NCI-H1436 treated with DMSO at 0.1 percent for 48 hours (cell line): ENCODE measurements around the gene PSMF1.
"Not testable (repeated sequence)": the region's sequence is repeated elsewhere in the genome, so short reads cannot be mapped to it uniquely, and the experiment has no call there.

Experiments used
- DNase-seq: peaks from one replicate; lab custom pipeline; 2025; lab: John Stamatoyannopoulos, UW

PSMF1 gene

GRCh38 chr20:1215386-1216170, 97.2 kb downstream of the PSMF1 start:
- no peak for DNase-seq

DNA sequence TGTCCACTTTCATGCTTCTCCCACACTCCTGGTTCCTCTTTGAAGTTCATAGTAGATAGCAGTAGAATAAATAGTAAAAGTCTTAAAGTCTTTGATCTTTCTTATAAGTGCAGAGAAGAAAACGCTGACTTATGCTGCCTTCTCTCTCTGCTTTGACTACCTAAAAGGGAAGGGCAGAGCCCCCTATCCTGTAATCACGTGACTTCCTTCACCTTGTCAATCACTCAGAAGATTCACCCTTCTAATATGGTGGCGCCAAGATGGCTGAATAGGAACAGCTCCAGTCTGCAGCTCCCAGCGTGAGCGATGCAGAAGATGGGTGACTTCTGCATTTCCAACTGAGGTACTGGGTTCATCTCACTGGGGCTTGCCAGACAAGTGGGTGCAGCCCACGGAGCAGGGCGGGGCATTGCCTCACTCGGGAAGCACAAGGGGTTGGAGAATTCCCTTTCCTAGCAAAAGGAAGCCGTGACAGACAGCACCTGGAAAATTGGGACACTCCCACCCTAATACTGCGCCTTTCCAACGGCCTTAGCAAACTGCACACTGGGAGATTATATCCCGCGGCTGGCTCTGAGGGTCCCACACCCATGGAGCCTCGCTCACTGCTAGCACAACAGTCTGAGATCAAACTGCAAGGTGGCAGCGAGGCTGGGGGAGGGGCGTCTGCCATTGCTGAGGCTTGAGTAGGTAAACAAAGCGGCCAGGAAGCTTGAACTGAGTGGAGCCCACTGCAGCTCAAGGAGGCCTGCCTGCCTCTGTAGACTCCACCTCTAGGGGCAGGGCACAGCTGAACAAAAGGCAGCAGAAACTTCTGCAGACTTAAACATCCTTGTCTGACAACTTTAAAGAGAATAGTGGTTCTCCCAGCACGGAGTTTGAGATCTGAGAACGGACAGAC, 98.4 kb downstream of the PSMF1 start:
- DNase-seq: not testable (repeated sequence)
